ENCODE data around the gene THG1L.
"Not testable (repeated sequence)": the region's sequence is repeated elsewhere in the genome, so short reads cannot be mapped to it uniquely, and the experiment has no call there.

GRCh38 chr5:157693816-157694215 is 37.4 kb upstream of the THG1L start:
- TF ChIP-seq, protein P1, sequence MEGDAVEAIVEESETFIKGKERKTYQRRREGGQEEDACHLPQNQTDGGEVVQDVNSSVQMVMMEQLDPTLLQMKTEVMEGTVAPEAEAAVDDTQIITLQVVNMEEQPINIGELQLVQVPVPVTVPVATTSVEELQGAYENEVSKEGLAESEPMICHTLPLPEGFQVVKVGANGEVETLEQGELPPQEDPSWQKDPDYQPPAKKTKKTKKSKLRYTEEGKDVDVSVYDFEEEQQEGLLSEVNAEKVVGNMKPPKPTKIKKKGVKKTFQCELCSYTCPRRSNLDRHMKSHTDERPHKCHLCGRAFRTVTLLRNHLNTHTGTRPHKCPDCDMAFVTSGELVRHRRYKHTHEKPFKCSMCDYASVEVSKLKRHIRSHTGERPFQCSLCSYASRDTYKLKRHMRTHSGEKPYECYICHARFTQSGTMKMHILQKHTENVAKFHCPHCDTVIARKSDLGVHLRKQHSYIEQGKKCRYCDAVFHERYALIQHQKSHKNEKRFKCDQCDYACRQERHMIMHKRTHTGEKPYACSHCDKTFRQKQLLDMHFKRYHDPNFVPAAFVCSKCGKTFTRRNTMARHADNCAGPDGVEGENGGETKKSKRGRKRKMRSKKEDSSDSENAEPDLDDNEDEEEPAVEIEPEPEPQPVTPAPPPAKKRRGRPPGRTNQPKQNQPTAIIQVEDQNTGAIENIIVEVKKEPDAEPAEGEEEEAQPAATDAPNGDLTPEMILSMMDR (IDR thresholded peaks at IDR 0.05; ENCODE audit: low read length) = not testable (repeated sequence)
- TF ChIP-seq EZH2 (IDR thresholded peaks at IDR 0.05; ENCODE audit: borderline replicate concordance, low read length) = not testable (repeated sequence)
